Calu3 (cell line): ENCODE results near the gene HNRNPA1L2. TPM values are rescaled to one million over a fixed set of nuclear protein-coding genes. Genes with fewer than 3 reads are reported as not detected.
"Not testable (repeated sequence)": the region's sequence is repeated elsewhere in the genome, so short reads cannot be mapped to it uniquely, and the experiment has no call there.

Experiments used
- BruUV-seq: library from RNA; stranded (reverse); fragments of 400-500 nt; replicated peaks from 2 replicates; lab custom pipeline; 2021; lab: Mats Ljungman, UMichigan
- CTCF ChIA-PET: fragments of 300-600 bp; sonication (Branson Sonifier 250); formaldehyde crosslinking; loops from one replicate; lab custom pipeline; 2022; ENCODE audit warnings: antibody characterized with exemption; lab: Charles Lee
- DNase-seq: peaks from one replicate; pipeline ENCODE4 v3.0.0; 2022
- H3K27ac Mint-ChIP-seq: one replicate; pipeline ENCODE4 v1.8.0; 2022; ENCODE audit warnings: mixed read lengths; ENCODE audit not compliant: unreplicated experiment
- H3K27me3 Mint-ChIP-seq: one replicate; pipeline ENCODE4 v1.8.0; 2022; ENCODE audit warnings: mixed read lengths; ENCODE audit not compliant: unreplicated experiment
- H3K36me3 Mint-ChIP-seq: one replicate; pipeline ENCODE4 v1.8.0; 2022; ENCODE audit warnings: mild to moderate bottlenecking, moderate library complexity, mixed read lengths; ENCODE audit not compliant: insufficient read depth, unreplicated experiment
- H3K4me1 Mint-ChIP-seq: one replicate; pipeline ENCODE4 v1.8.0; 2022; ENCODE audit warnings: mild to moderate bottlenecking, low read depth, mixed read lengths; ENCODE audit not compliant: unreplicated experiment
- H3K4me3 Mint-ChIP-seq: one replicate; pipeline ENCODE4 v1.8.0; 2022; ENCODE audit warnings: mild to moderate bottlenecking, low read depth, moderate library complexity, mixed read lengths; ENCODE audit not compliant: unreplicated experiment
- H3K9me3 Mint-ChIP-seq: one replicate; pipeline ENCODE4 v1.8.0; 2022; ENCODE audit warnings: low read depth, mixed read lengths; ENCODE audit not compliant: unreplicated experiment
- intact Hi-C: fragments of 100-400 bp; cut with micrococcal nuclease; formaldehyde crosslinking; loops from one replicate; pipeline ENCODE4 v1.10.0; 2022; ENCODE audit not compliant: unreplicated experiment
- total RNA-seq: library from RNA; stranded (reverse); gene quantifications from 2 replicates; pipeline ENCODE4 v1.2.3, GENCODE V29; 2022
- TF ChIP-seq, protein P1 (sequence below): fragments of 200-600 bp; IDR thresholded peaks from one replicate; pipeline ENCODE4 v1.8.0; 2022; ENCODE audit warnings: antibody characterized with exemption; ENCODE audit not compliant: unreplicated experiment

Gene HNRNPA1L2
- total RNA-seq, 1 experiment from 2014 or later = 6.8 TPM

GRCh38 chr13:52617070-52618060, 24.9 kb upstream of the HNRNPA1L2 start:
- BruUV-seq = TSS peak; percentile 79
- intact Hi-C loops = loop anchor here (5.0 kb wide), 1 partner anchor 190 kb away; no protein-coding TSS in a partner anchor
- CTCF ChIA-PET = interaction anchor here (0.6 to 1.0 kb wide), 2 partner anchors 35 to 165 kb away, joined by 3 to 5 read pairs; partner anchors contain the start of gene SUGT1

DNA sequence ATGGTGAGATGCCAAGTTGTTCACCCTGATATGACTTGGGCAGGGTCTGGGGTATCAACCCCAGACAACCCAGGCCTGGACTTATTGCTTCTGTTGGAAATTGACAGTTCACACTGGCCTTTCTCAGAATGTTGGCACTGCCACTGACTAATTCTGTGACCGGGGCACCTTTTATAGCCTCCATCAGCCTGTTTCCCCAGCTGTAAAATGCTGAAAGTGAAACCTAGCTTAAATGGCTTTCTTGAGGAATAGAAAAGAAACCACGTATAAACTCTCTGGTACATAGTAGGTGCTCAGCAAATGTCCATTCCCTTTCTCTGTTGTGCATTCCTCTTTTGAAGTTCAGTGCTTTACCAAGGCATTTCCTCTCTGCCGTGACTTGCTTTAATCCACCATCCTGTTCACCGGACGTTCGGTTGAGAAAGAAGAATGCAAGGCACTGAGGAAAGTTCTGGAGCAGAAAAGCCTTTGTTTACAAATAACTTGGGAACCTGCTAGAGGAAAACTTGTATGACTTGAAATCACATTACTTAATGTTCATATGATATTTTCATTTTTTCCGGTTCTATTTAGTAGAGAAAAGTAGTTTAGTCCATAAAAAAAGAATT, 11.0 kb upstream of the HNRNPA1L2 start:
- H3K27me3 Mint-ChIP-seq, H3K36me3 Mint-ChIP-seq, DNase-seq, intact Hi-C loops, BruUV-seq, H3K4me3 Mint-ChIP-seq, H3K27ac Mint-ChIP-seq, CTCF ChIA-PET, H3K4me1 Mint-ChIP-seq, H3K9me3 Mint-ChIP-seq: not testable (repeated sequence)

More at GRCh38 chr13:52617070-52618060, 24.9 kb upstream of the HNRNPA1L2 start:
- TF ChIP-seq, protein P1, sequence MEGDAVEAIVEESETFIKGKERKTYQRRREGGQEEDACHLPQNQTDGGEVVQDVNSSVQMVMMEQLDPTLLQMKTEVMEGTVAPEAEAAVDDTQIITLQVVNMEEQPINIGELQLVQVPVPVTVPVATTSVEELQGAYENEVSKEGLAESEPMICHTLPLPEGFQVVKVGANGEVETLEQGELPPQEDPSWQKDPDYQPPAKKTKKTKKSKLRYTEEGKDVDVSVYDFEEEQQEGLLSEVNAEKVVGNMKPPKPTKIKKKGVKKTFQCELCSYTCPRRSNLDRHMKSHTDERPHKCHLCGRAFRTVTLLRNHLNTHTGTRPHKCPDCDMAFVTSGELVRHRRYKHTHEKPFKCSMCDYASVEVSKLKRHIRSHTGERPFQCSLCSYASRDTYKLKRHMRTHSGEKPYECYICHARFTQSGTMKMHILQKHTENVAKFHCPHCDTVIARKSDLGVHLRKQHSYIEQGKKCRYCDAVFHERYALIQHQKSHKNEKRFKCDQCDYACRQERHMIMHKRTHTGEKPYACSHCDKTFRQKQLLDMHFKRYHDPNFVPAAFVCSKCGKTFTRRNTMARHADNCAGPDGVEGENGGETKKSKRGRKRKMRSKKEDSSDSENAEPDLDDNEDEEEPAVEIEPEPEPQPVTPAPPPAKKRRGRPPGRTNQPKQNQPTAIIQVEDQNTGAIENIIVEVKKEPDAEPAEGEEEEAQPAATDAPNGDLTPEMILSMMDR = no peak
- peaks cover 27% of the 10 kb centered on the region for H3K36me3 Mint-ChIP-seq
- H3K4me3 Mint-ChIP-seq = peak overlapping the region; percentile 97
- H3K9me3 Mint-ChIP-seq = no peaks in the 10 kb centered on the region
- no peaks in the 10 kb centered on the region for H3K27me3 Mint-ChIP-seq
- peak overlapping the region; percentile 87 for H3K27ac Mint-ChIP-seq
- peak; percentile 89 for DNase-seq
- no peaks in the 10 kb centered on the region for H3K4me1 Mint-ChIP-seq

- Mint-ChIP-seq H3K4me3 (no peak overlapping the region), H3K27ac (no peak overlapping the region), H3K9me3 (no peaks in the 10 kb centered on the region), H3K36me3 (no peaks in the 10 kb centered on the region), H3K4me1 (no peaks in the 10 kb centered on the region), H3K27me3 (no peaks in the 10 kb centered on the region)
- TF ChIP-seq, protein P1 = no peak
- CTCF ChIA-PET = interaction anchor here (0.7 kb wide), 1 partner anchor 372 kb away, joined by 9 read pairs; no protein-coding TSS in a partner anchor
- no TSS peak for BruUV-seq
- intact Hi-C loops = no loop called here
- no peak for DNase-seq
Observed at GRCh38 chr13:52638666-52639328, 3.4 kb upstream of the HNRNPA1L2 start.

DNA sequence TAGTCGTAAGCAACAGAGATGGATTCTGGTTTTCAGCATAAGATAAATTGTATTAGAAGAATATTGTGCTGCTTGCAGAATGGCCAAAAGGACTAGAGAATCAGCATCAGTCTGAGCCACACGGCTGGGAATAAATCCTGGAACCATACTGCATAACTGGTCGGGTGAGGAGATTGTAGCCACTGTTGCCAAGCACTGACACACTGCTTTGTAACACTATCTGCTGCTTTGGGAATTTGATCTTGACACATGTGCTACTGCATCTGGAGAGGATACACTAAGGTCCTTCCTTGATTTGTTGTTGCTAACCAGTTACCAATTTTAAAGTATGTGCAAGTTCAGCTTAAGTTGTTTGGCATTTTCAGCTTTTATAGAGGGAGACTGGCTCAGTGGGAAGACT, 1.9 kb downstream of the HNRNPA1L2 start:
- Mint-ChIP-seq H3K27me3 (no peaks in the 10 kb centered on the region), H3K9me3 (no peaks in the 10 kb centered on the region), H3K4me1 (peaks cover 8% of the 10 kb centered on the region), H3K27ac (no peak overlapping the region), H3K4me3 (no peak overlapping the region), H3K36me3 (no peaks in the 10 kb centered on the region)
- CTCF ChIA-PET = no interaction called here
- TF ChIP-seq, protein P1 = no peak
- intact Hi-C loops = no loop called here
- no peak for DNase-seq
- no TSS peak for BruUV-seq
